ENCODE results near the gene FBLN5.

The FBLN5 gene

DNA sequence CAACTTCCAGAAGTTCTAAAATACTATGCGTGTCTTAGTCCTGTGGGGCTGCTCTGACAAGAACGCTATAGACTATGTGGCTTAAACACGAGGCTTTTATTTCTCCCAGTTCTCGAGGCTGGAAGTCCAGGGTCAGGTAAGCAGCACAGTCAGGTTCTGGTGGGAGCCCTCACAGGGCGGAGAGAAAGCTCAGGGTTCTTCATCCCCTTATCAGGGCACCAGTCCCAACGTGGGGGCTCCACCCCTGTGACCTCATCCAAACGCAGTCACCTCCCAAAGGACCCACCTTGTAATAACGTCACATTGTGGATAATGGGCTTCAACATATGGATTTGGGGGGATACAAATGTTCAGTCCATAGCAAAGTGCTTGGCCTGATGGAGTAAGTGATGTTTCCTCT, 43.0 kb downstream of the FBLN5 start:
- Histone ChIP-seq H3K79me2 (ENCODE audit: control insufficient read depth, low read length) (no peaks in the 10 kb centered on the region), H3K4me2 (ENCODE audit: low read length) (no peak overlapping the region), H3K27me3 (ENCODE audit: control insufficient read depth, low read length) (peaks cover 3% of the 10 kb centered on the region; the same call in 1 of the 2 replicates), H3K9me2 (replicated peaks; ENCODE audit: control insufficient read depth, low read length) (no peaks in the 10 kb centered on the region), H3K27ac (ENCODE audit: low read depth, low read length) (no peak overlapping the region), H3K4me1 (ENCODE audit: control insufficient read depth, low read length) (no peaks in the 10 kb centered on the region), H4K20me1 (ENCODE audit: control insufficient read depth, insufficient read depth, low read depth, low read length) (no peaks in the 10 kb centered on the region), H3K4me3 (ENCODE audit: low read length) (no peak overlapping the region), H3F3A (ENCODE audit: control insufficient read depth, insufficient read depth) (no peaks in the 10 kb centered on the region), H3K36me3 (ENCODE audit: control insufficient read depth, low read length) (no peaks in the 10 kb centered on the region), H3K9me3 (ENCODE audit: control insufficient read depth, insufficient read depth, low read length) (no peaks in the 10 kb centered on the region)
- no peak for TF ChIP-seq CTCF (IDR thresholded peaks at IDR 0.05; ENCODE audit: low read depth, low read length, poor library complexity, severe bottlenecking)

DNA sequence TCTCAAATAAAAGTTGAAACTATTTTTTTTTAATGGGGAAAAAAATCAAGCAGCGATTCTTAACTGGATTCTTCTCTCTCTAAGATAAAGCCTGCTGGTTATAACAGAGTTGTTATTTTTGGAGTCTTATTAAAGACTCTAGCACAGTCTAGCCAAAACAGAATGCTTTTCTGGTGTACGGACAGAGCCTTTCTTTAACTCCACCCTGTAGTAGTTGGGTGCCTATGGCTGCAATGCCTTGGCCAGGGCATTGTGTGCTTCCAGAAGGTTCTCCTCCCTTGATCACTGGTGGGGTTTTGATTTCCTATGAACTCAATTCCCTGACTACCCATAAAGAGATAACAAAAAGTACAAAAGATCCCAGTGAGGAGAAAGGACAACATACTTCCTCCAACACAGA, 44.4 kb downstream of the FBLN5 start:
- Histone ChIP-seq H3K9me3 (ENCODE audit: control insufficient read depth, insufficient read depth, low read length) (no peaks in the 10 kb centered on the region), H4K20me1 (ENCODE audit: control insufficient read depth, insufficient read depth, low read depth, low read length) (no peaks in the 10 kb centered on the region), H3K79me2 (ENCODE audit: control insufficient read depth, low read length) (no peaks in the 10 kb centered on the region), H3K36me3 (ENCODE audit: control insufficient read depth, low read length) (no peaks in the 10 kb centered on the region), H3F3A (ENCODE audit: control insufficient read depth, insufficient read depth) (no peaks in the 10 kb centered on the region), H3K4me2 (ENCODE audit: low read length) (no peak overlapping the region), H3K4me1 (ENCODE audit: control insufficient read depth, low read length) (no peaks in the 10 kb centered on the region), H3K4me3 (ENCODE audit: low read length) (no peak overlapping the region), H3K27me3 (ENCODE audit: control insufficient read depth, low read length) (peaks cover 3% of the 10 kb centered on the region; the same call in 1 of the 2 replicates), H3K27ac (ENCODE audit: low read depth, low read length) (no peak overlapping the region), H3K9me2 (replicated peaks; ENCODE audit: control insufficient read depth, low read length) (no peaks in the 10 kb centered on the region)
- TF ChIP-seq EZH2phosphoT487 (IDR thresholded peaks at IDR 0.05; ENCODE audit: borderline replicate concordance, low read length) (no peak), CTCF (IDR thresholded peaks at IDR 0.05; ENCODE audit: low read depth, low read length, poor library complexity, severe bottlenecking) (no peak)

GRCh38 chr14:91902336-91902735, 45.2 kb downstream of the FBLN5 start:
- Histone ChIP-seq H3K4me3 (ENCODE audit: low read length) (no peak overlapping the region), H3K79me2 (ENCODE audit: control insufficient read depth, low read length) (no peaks in the 10 kb centered on the region), H3K27me3 (ENCODE audit: control insufficient read depth, low read length) (peaks cover 3% of the 10 kb centered on the region; the same call in 1 of the 2 replicates), H3K27ac (ENCODE audit: low read depth, low read length) (no peak overlapping the region), H3F3A (ENCODE audit: control insufficient read depth, insufficient read depth) (no peaks in the 10 kb centered on the region), H4K20me1 (ENCODE audit: control insufficient read depth, insufficient read depth, low read depth, low read length) (no peaks in the 10 kb centered on the region), H3K4me2 (ENCODE audit: low read length) (no peak overlapping the region), H3K9me3 (ENCODE audit: control insufficient read depth, insufficient read depth, low read length) (no peaks in the 10 kb centered on the region), H3K9me2 (replicated peaks; ENCODE audit: control insufficient read depth, low read length) (no peaks in the 10 kb centered on the region), H3K36me3 (ENCODE audit: control insufficient read depth, low read length) (no peaks in the 10 kb centered on the region), H3K4me1 (ENCODE audit: control insufficient read depth, low read length) (no peaks in the 10 kb centered on the region)
- TF ChIP-seq CTCF (IDR thresholded peaks at IDR 0.05; ENCODE audit: low read depth, low read length, poor library complexity, severe bottlenecking) (no peak), EZH2phosphoT487 (IDR thresholded peaks at IDR 0.05; ENCODE audit: borderline replicate concordance, low read length) (no peak)
